ENCODE measurements around the gene MAN1C1. TPM values are rescaled to one million over a fixed set of nuclear protein-coding genes. Genes with fewer than 3 reads are reported as not detected.

The MAN1C1 gene
- total and polyA plus RNA-seq, 10 of the 15 experiments (the other 5 are each of a cell fraction or from before 2014, with no cell fraction given) = 0.12 to 0.56 (median 0.22) TPM; not detected in 3

DNA sequence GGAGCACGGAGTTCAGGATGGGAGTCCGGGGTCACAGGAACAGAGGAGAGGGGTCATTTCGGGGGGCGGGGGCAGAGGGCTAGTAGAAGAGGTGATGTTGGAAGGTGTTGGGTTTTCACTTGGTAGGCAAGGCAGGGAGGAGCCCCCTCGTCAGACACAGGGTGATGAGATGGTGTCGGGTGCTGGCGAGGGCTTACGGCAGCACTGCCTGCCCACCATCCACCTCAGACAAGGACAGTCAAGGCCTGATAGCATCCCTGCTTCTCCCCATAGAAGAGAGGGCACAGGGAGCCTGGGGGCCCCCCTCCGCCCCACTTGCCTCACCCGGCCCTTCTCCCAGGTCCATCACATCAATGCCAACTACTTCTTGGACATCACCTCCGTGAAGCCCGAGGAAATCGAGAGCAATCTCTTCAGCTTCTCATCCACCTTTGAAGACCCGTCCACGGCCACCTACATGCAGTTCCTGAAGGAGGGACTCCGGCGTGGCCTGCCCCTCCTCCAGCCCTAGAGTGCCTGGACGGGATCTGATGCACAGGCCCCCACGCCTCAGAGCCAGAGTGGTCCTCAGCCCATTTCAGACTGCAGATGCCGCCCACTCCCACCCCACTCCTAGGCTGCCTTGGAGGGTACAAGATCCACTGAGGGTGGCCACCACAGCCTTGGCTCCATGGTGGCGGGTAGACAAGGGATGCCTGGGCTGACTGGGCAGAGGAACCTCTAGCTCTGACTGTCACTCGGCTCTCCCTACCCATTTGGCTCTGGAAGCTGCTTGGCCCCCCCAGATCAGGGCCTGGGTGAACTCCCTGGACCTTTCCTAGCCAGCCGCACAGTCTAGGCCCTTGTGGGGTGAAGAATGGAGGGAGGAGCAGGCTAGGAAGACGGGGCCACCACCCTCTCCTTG lies 198.9 kb downstream of the MAN1C1 start:
- ChIA-PET CTCF (interaction anchor here (0.7 to 8.1 kb wide), 6 partner anchors 16 to 299 kb away, joined by 3 to 63 read pairs (median 6); partner anchors contain the start of genes PAFAH2 and SELENON), RAD21 (ENCODE audit: unreplicated experiment) (interaction anchor here (0.7 to 1.0 kb wide), 2 partner anchors 182 to 529 kb away, joined by 3 to 5 read pairs; partner anchors contain the start of gene PAFAH2), SMC1A (ENCODE audit: uncharacterized antibody, unreplicated experiment) (interaction anchor here (0.6 to 1.6 kb wide), 4 partner anchors 13 to 182 kb away, joined by 3 to 5 read pairs (median 4); partner anchors contain the start of gene PAFAH2), POLR2A (no interaction called here)
- H3K4me3 ChIP-seq = no peak overlapping the region
- FAIRE-seq (no peak), DNase-seq (ENCODE audit: low read depth, low spot score) (no peak), ATAC-seq (no peak)
- H3K4me1 ChIP-seq (ENCODE audit: control insufficient read depth, insufficient read depth, low read length) = peaks cover 8% of the 10 kb centered on the region; the same call in 1 of the 2 replicates
- WGBS (ENCODE audit: insufficient coverage, insufficient replicate concordance, low lambda C conversion rate, missing lambda C conversion rate) = 78% methylated on average over 24 of the region's 24 CpGs
- H3K27me3 ChIP-seq (replicated peaks in 1 of 2; ENCODE audit: control insufficient read depth in 2 of 2, insufficient read depth in 2 of 2, low read length in 1 of 2) = no peaks in the 10 kb centered on the region
- intact Hi-C loops (cut with micrococcal nuclease; ENCODE audit: unreplicated experiment) (no loop called here), in situ Hi-C loops (cut with MboI) (loop anchor here (25.0 kb wide), 1 partner anchor 403 kb away; the partner anchor contains the start of gene RHCE)
- TF ChIP-seq, protein P1, sequence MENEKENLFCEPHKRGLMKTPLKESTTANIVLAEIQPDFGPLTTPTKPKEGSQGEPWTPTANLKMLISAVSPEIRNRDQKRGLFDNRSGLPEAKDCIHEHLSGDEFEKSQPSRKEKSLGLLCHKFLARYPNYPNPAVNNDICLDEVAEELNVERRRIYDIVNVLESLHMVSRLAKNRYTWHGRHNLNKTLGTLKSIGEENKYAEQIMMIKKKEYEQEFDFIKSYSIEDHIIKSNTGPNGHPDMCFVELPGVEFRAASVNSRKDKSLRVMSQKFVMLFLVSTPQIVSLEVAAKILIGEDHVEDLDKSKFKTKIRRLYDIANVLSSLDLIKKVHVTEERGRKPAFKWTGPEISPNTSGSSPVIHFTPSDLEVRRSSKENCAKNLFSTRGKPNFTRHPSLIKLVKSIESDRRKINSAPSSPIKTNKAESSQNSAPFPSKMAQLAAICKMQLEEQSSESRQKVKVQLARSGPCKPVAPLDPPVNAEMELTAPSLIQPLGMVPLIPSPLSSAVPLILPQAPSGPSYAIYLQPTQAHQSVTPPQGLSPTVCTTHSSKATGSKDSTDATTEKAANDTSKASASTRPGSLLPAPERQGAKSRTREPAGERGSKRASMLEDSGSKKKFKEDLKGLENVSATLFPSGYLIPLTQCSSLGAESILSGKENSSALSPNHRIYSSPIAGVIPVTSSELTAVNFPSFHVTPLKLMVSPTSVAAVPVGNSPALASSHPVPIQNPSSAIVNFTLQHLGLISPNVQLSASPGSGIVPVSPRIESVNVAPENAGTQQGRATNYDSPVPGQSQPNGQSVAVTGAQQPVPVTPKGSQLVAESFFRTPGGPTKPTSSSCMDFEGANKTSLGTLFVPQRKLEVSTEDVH (IDR thresholded peaks at IDR 0.05; ENCODE audit: low read depth, partially characterized antibody) = no peak
- no peak for TF ChIP-seq NFXL1 (IDR thresholded peaks at IDR 0.05; ENCODE audit: borderline replicate concordance)
- TF ChIP-seq ESRRA (IDR thresholded peaks at IDR 0.05; ENCODE audit: low read length) = no peak
- TF ChIP-seq, protein P2, sequence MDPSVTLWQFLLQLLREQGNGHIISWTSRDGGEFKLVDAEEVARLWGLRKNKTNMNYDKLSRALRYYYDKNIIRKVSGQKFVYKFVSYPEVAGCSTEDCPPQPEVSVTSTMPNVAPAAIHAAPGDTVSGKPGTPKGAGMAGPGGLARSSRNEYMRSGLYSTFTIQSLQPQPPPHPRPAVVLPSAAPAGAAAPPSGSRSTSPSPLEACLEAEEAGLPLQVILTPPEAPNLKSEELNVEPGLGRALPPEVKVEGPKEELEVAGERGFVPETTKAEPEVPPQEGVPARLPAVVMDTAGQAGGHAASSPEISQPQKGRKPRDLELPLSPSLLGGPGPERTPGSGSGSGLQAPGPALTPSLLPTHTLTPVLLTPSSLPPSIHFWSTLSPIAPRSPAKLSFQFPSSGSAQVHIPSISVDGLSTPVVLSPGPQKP (IDR thresholded peaks at IDR 0.05; ENCODE audit: low read depth, low read length) = no peak
- TF ChIP-seq SIX5 (IDR thresholded peaks at IDR 0.05; ENCODE audit: low read depth, low read length, severe bottlenecking) = no peak
- TF ChIP-seq, protein P3, sequence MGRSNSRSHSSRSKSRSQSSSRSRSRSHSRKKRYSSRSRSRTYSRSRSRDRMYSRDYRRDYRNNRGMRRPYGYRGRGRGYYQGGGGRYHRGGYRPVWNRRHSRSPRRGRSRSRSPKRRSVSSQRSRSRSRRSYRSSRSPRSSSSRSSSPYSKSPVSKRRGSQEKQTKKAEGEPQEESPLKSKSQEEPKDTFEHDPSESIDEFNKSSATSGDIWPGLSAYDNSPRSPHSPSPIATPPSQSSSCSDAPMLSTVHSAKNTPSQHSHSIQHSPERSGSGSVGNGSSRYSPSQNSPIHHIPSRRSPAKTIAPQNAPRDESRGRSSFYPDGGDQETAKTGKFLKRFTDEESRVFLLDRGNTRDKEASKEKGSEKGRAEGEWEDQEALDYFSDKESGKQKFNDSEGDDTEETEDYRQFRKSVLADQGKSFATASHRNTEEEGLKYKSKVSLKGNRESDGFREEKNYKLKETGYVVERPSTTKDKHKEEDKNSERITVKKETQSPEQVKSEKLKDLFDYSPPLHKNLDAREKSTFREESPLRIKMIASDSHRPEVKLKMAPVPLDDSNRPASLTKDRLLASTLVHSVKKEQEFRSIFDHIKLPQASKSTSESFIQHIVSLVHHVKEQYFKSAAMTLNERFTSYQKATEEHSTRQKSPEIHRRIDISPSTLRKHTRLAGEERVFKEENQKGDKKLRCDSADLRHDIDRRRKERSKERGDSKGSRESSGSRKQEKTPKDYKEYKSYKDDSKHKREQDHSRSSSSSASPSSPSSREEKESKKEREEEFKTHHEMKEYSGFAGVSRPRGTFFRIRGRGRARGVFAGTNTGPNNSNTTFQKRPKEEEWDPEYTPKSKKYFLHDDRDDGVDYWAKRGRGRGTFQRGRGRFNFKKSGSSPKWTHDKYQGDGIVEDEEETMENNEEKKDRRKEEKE (IDR thresholded peaks at IDR 0.05) = no peak
- TF ChIP-seq YBX1 (IDR thresholded peaks at IDR 0.05) = no peak
- TF ChIP-seq GABPA (IDR thresholded peaks at IDR 0.05; ENCODE audit: low read depth) = no peak
- TF ChIP-seq, protein P4, sequence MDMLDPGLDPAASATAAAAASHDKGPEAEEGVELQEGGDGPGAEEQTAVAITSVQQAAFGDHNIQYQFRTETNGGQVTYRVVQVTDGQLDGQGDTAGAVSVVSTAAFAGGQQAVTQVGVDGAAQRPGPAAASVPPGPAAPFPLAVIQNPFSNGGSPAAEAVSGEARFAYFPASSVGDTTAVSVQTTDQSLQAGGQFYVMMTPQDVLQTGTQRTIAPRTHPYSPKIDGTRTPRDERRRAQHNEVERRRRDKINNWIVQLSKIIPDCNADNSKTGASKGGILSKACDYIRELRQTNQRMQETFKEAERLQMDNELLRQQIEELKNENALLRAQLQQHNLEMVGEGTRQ (IDR thresholded peaks at IDR 0.05; ENCODE audit: borderline replicate concordance, low read depth, low read length) = no peak
- TF ChIP-seq PAX5 (IDR thresholded peaks at IDR 0.05; ENCODE audit: borderline replicate concordance, low read depth, low read length) = no peak
- TF ChIP-seq NFYB (IDR thresholded peaks at IDR 0.05; ENCODE audit: insufficient read depth, low read depth, low read length) = no peak
- TF ChIP-seq NR2F1 (conservative IDR thresholded peaks at IDR 0.05) = no peak
- TF ChIP-seq RB1 (IDR thresholded peaks at IDR 0.05; ENCODE audit: borderline replicate concordance) = no peak
- no peaks in the 10 kb centered on the region for H3K9me3 ChIP-seq (replicated peaks; ENCODE audit: control insufficient read depth, insufficient read depth, low read length)
- BruUV-seq (replicated peaks) = no TSS peak
- H3K9ac ChIP-seq (ENCODE audit: control insufficient read depth, insufficient read depth, low read length) = no peak overlapping the region
- no peaks in the 10 kb centered on the region for H3K36me3 ChIP-seq (ENCODE audit: control insufficient read depth in 2 of 2, insufficient read depth in 2 of 2, low read length in 1 of 2)
- peaks cover 7% of the 10 kb centered on the region for H3K79me2 ChIP-seq (ENCODE audit: control insufficient read depth, insufficient read depth, low read length)
- H3K27ac ChIP-seq (ENCODE audit: control insufficient read depth, insufficient read depth) = no peak overlapping the region
- no peak overlapping the region for H2AFZ ChIP-seq (ENCODE audit: control insufficient read depth, low read depth, low read length)
- H4K20me1 ChIP-seq (ENCODE audit: control insufficient read depth, insufficient read depth) = no peaks in the 10 kb centered on the region
- H3K4me2 ChIP-seq (ENCODE audit: control insufficient read depth, insufficient read depth) = no peak overlapping the region

All from GM12878 (cell line).